Sciatic nerve (tissue), 2 donors: Measurements from ENCODE around the gene SLC15A1. TPM values are rescaled to one million over a fixed set of nuclear protein-coding genes. Genes with fewer than 3 reads are reported as not detected.

Source experiments
- ATAC-seq: fragments of 200-7000 bp; cut with Tn5 transposase; one replicate; pipeline ENCODE4 v1.9.1; 2020; ENCODE audit warnings: mild to moderate bottlenecking, moderate library complexity
- DNase-seq: peaks from one replicate; pipeline ENCODE4 v3.0.0-alpha.2; 2020; ENCODE audit warnings: low spot score
- intact Hi-C: fragments of 100-400 bp; cut with DNase I; formaldehyde crosslinking; loops from one replicate; pipeline ENCODE4 v1.14.2; 2022
- total RNA-seq: library from RNA; stranded (reverse); fragmentation: NEBNext Ultra II Directional; extraction: Animal tissue kit (Norgen Biotek cat#: 25700); gene quantifications from one replicate; pipeline ENCODE4 v1.2.1, GENCODE V29; 2021
- donor health status: DM: no; HTN: no; CAD: no.
- donor health status: DM: no; HTN: no; CAD: no.

SLC15A1 gene
- total RNA-seq, 1 donor from 2014 or later = 0.22 TPM

- no peak for ATAC-seq
- DNase-seq = no peak
- intact Hi-C loops = no loop called here
These were observed 29.5 kb downstream of the SLC15A1 start for GRCh38 chr13:98722958-98723357.

GRCh38 chr13:98721825-98722510 lies 30.5 kb downstream of the SLC15A1 start:
- intact Hi-C loops = no loop called here
- DNase-seq = no peak
- no peak for ATAC-seq

GRCh38 chr13:98719527-98720250 lies 32.8 kb downstream of the SLC15A1 start:
- DNase-seq (no peak), ATAC-seq (no peak)
- intact Hi-C loops = no loop called here

GRCh38 chr13:98717891-98718290 lies 34.6 kb downstream of the SLC15A1 start:
- ATAC-seq = no peak
- intact Hi-C loops = no loop called here
- DNase-seq = no peak

GRCh38 chr13:98717256-98717655 lies 35.2 kb downstream of the SLC15A1 start:
- no peak for ATAC-seq
- intact Hi-C loops = no loop called here
- DNase-seq = no peak

GRCh38 chr13:98710521-98710920 lies 42.0 kb downstream of the SLC15A1 start:
- no peak for ATAC-seq

GRCh38 chr13:98707281-98707999 lies 45.0 kb downstream of the SLC15A1 start:
- no peak for DNase-seq
- ATAC-seq = no peak
- intact Hi-C loops = no loop called here

More at GRCh38 chr13:98710521-98710920, 42.0 kb downstream of the SLC15A1 start:
- DNase-seq = no peak
- intact Hi-C loops = no loop called here

GRCh38 chr13:98706446-98707110 lies 45.9 kb downstream of the SLC15A1 start:
- no peak for ATAC-seq
- DNase-seq = no peak
- intact Hi-C loops = no loop called here

GRCh38 chr13:98697791-98698190 lies 54.7 kb downstream of the SLC15A1 start:
- DNase-seq = no peak

GRCh38 chr13:98693756-98694155 lies 58.7 kb downstream of the SLC15A1 start:
- intact Hi-C loops = no loop called here

More at GRCh38 chr13:98697791-98698190, 54.7 kb downstream of the SLC15A1 start:
- ATAC-seq = no peak
- intact Hi-C loops = no loop called here

GRCh38 chr13:98691360-98691759 lies 61.1 kb downstream of the SLC15A1 start:
- ATAC-seq (no peak), DNase-seq (no peak)
- intact Hi-C loops = no loop called here

More at GRCh38 chr13:98693756-98694155, 58.7 kb downstream of the SLC15A1 start:
- DNase-seq = no peak
- no peak for ATAC-seq

- no peak for DNase-seq
- ATAC-seq = no peak
- intact Hi-C loops = no loop called here
These were observed 62.0 kb downstream of the SLC15A1 start for GRCh38 chr13:98690348-98691022.

GRCh38 chr13:98689347-98689968 lies 63.0 kb downstream of the SLC15A1 start:
- no peak for DNase-seq
- intact Hi-C loops = no loop called here
- no peak for ATAC-seq

GRCh38 chr13:98688373-98688772 lies 64.1 kb downstream of the SLC15A1 start:
- no peak for DNase-seq
- intact Hi-C loops = no loop called here
- ATAC-seq = no peak

- intact Hi-C loops = no loop called here
- DNase-seq (no peak), ATAC-seq (no peak)
These were observed 65.2 kb downstream of the SLC15A1 start for GRCh38 chr13:98687319-98687718.

GRCh38 chr13:98686270-98686669 lies 66.2 kb downstream of the SLC15A1 start:
- ATAC-seq (no peak), DNase-seq (no peak)
- intact Hi-C loops = no loop called here

GRCh38 chr13:98685146-98685545 lies 67.3 kb downstream of the SLC15A1 start:
- DNase-seq = no peak
- intact Hi-C loops = no loop called here
- ATAC-seq = no peak

GRCh38 chr13:98681049-98681448 lies 71.4 kb downstream of the SLC15A1 start:
- no peak for DNase-seq
- ATAC-seq = no peak
- intact Hi-C loops = no loop called here
